Measurements from ENCODE around the gene SNX10.

Gene SNX10

GRCh38 chr7:26409661-26410547 lies 118.2 kb downstream of the SNX10 start:
- no peak for TF ChIP-seq POLR2A (IDR thresholded peaks at IDR 0.05; ENCODE audit: extremely low read depth, insufficient read length)
- no peak for TF ChIP-seq MYC (IDR thresholded peaks at IDR 0.05; ENCODE audit: low read depth, low read length)
- no peak for TF ChIP-seq CTCF (IDR thresholded peaks at IDR 0.05; ENCODE audit: low read depth, low read length)
- TF ChIP-seq MAX (IDR thresholded peaks at IDR 0.05; ENCODE audit: low read depth, low read length): no peak
- no peak overlapping the region for H3K4me3 ChIP-seq (ENCODE audit: low read depth, low read length)
- no peak for DNase-seq (ENCODE audit: low read depth)

GRCh38 chr7:26413007-26413691 lies 121.5 kb downstream of the SNX10 start:
- no peak for DNase-seq (ENCODE audit: low read depth)
- H3K4me3 ChIP-seq (ENCODE audit: low read depth, low read length): no peak overlapping the region
- no peak for TF ChIP-seq POLR2A (IDR thresholded peaks at IDR 0.05; ENCODE audit: extremely low read depth, insufficient read length)
- no peak for TF ChIP-seq CTCF (IDR thresholded peaks at IDR 0.05; ENCODE audit: low read depth, low read length)

GRCh38 chr7:26416004-26416403 lies 124.3 kb downstream of the SNX10 start:
- no peak overlapping the region for H3K4me3 ChIP-seq (ENCODE audit: low read depth, low read length)
- DNase-seq (ENCODE audit: low read depth): no peak

GRCh38 chr7:26417911-26418413 lies 126.3 kb downstream of the SNX10 start:
- H3K4me3 ChIP-seq (ENCODE audit: low read depth, low read length): no peak overlapping the region
- DNase-seq (ENCODE audit: low read depth): no peak
- TF ChIP-seq MYC (IDR thresholded peaks at IDR 0.05; ENCODE audit: low read depth, low read length) (no peak), CTCF (IDR thresholded peaks at IDR 0.05; ENCODE audit: low read depth, low read length) (no peak), POLR2A (IDR thresholded peaks at IDR 0.05; ENCODE audit: extremely low read depth, insufficient read length) (no peak), MAX (IDR thresholded peaks at IDR 0.05; ENCODE audit: low read depth, low read length) (no peak)

More at GRCh38 chr7:26416004-26416403, 124.3 kb downstream of the SNX10 start:
- TF ChIP-seq MAX (IDR thresholded peaks at IDR 0.05; ENCODE audit: low read depth, low read length): no peak
- TF ChIP-seq MYC (IDR thresholded peaks at IDR 0.05; ENCODE audit: low read depth, low read length): no peak

- no peak for DNase-seq (ENCODE audit: low read depth)
- TF ChIP-seq MYC (IDR thresholded peaks at IDR 0.05; ENCODE audit: low read depth, low read length): no peak
- no peak for TF ChIP-seq CTCF (IDR thresholded peaks at IDR 0.05; ENCODE audit: low read depth, low read length)
- TF ChIP-seq POLR2A (IDR thresholded peaks at IDR 0.05; ENCODE audit: extremely low read depth, insufficient read length): no peak
- TF ChIP-seq MAX (IDR thresholded peaks at IDR 0.05; ENCODE audit: low read depth, low read length): no peak
- no peak overlapping the region for H3K4me3 ChIP-seq (ENCODE audit: low read depth, low read length)
Measured at GRCh38 chr7:26419198-26419597, 127.5 kb downstream of the SNX10 start.

- DNase-seq (ENCODE audit: low read depth): no peak
Measured at GRCh38 chr7:26420422-26421019, 128.9 kb downstream of the SNX10 start.

More at GRCh38 chr7:26420422-26421019, 128.9 kb downstream of the SNX10 start:
- H3K4me3 ChIP-seq (ENCODE audit: low read depth, low read length): no peak overlapping the region
- TF ChIP-seq CTCF (IDR thresholded peaks at IDR 0.05; ENCODE audit: low read depth, low read length) (no peak), POLR2A (IDR thresholded peaks at IDR 0.05; ENCODE audit: extremely low read depth, insufficient read length) (no peak), MYC (IDR thresholded peaks at IDR 0.05; ENCODE audit: low read depth, low read length) (no peak), MAX (IDR thresholded peaks at IDR 0.05; ENCODE audit: low read depth, low read length) (no peak)

Data from NB4 (cell line).